ENCODE measurements around the gene MAEA.
"Not testable (repeated sequence)": the region's sequence is repeated elsewhere in the genome, so short reads cannot be mapped to it uniquely, and the experiment has no call there.

The MAEA gene

GRCh38 chr4:1279253-1279652 lies 10.4 kb upstream of the MAEA start:
- DNase-seq (ENCODE audit: low spot score) = no peak

GRCh38 chr4:1283711-1284110 lies 6.0 kb upstream of the MAEA start:
- DNase-seq (ENCODE audit: low spot score) = no peak

- no peak for DNase-seq (ENCODE audit: low spot score)
These were observed 4.4 kb upstream of the MAEA start for GRCh38 chr4:1285151-1285789.

- peak; percentile 42 for DNase-seq (ENCODE audit: low spot score)
These were observed 3.7 kb upstream of the MAEA start for GRCh38 chr4:1285790-1286553.

- no peak for DNase-seq (ENCODE audit: low spot score)
These were observed 905 bp upstream of the MAEA start for GRCh38 chr4:1288786-1289185.

- DNase-seq (ENCODE audit: low spot score) = no peak
These were observed 680 bp downstream of the MAEA start for GRCh38 chr4:1290165-1290977.

- DNase-seq (ENCODE audit: low spot score) = no peak
These were observed 1.4 kb downstream of the MAEA start for GRCh38 chr4:1291091-1291490.

- no peak for DNase-seq (ENCODE audit: low spot score)
These were observed 2.5 kb downstream of the MAEA start for GRCh38 chr4:1291996-1292702.

- DNase-seq (ENCODE audit: low spot score) = not testable (repeated sequence)
These were observed 3.0 kb downstream of the MAEA start for GRCh38 chr4:1292703-1293011.

- no peak for DNase-seq (ENCODE audit: low spot score)
These were observed 3.8 kb downstream of the MAEA start for GRCh38 chr4:1293531-1293941.

- no peak for DNase-seq (ENCODE audit: low spot score)
These were observed 4.3 kb downstream of the MAEA start for GRCh38 chr4:1293991-1294390.

- no peak for DNase-seq (ENCODE audit: low spot score)
These were observed 4.7 kb downstream of the MAEA start for GRCh38 chr4:1294424-1294823.

GRCh38 chr4:1294891-1295290 lies 5.2 kb downstream of the MAEA start:
- DNase-seq (ENCODE audit: low spot score) = no peak

GRCh38 chr4:1295405-1296055 lies 5.8 kb downstream of the MAEA start:
- DNase-seq (ENCODE audit: low spot score) = no peak

- DNase-seq (ENCODE audit: low spot score) = no peak
These were observed 6.8 kb downstream of the MAEA start for GRCh38 chr4:1296324-1297022.

- no peak for DNase-seq (ENCODE audit: low spot score)
These were observed 7.3 kb downstream of the MAEA start for GRCh38 chr4:1297023-1297395.

- no peak for DNase-seq (ENCODE audit: low spot score)
These were observed 8.0 kb downstream of the MAEA start for GRCh38 chr4:1297456-1298325.

- DNase-seq (ENCODE audit: low spot score) = no peak
These were observed 8.8 kb downstream of the MAEA start for GRCh38 chr4:1298461-1298860.

GRCh38 chr4:1299301-1299860 lies 9.7 kb downstream of the MAEA start:
- no peak for DNase-seq (ENCODE audit: low spot score)
